HepG2 (cell line): ENCODE data around the gene VGF. TPM values are rescaled to one million over a fixed set of nuclear protein-coding genes. Genes with fewer than 3 reads are reported as not detected.

Source experiments
- ATAD3A ChIP-seq: sonication (generic); formaldehyde crosslinking; IDR thresholded peaks from 2 replicates; pipeline ENCODE4 v1.4.0; 2020; ENCODE audit warnings: missing genetic modification reagents
- GFI1 ChIP-seq: sonication (generic); formaldehyde crosslinking; IDR thresholded peaks from 2 replicates; pipeline ENCODE4 v1.5.0; 2020; ENCODE audit warnings: missing genetic modification reagents, mild to moderate bottlenecking, borderline replicate concordance
- KDM2A ChIP-seq: sonication (generic); formaldehyde crosslinking; IDR thresholded peaks from 2 replicates; pipeline ENCODE4 v1.4.0; 2020; ENCODE audit warnings: low read depth, missing genetic modification reagents, borderline replicate concordance
- MAX ChIP-seq: IDR thresholded peaks from 2 replicates; pipeline ENCODE4 v1.6.1; 2012; ENCODE audit warnings: inconsistent platforms
- MEIS2 ChIP-seq: sonication (generic); formaldehyde crosslinking; IDR thresholded peaks from 2 replicates; pipeline ENCODE4 v1.9.0; 2021; ENCODE audit warnings: mild to moderate bottlenecking, missing genetic modification reagents
- NFIC ChIP-seq: IDR thresholded peaks from 2 replicates; pipeline ENCODE4 v1.6.1; 2012; ENCODE audit warnings: mild to moderate bottlenecking, low read length, inconsistent platforms
- NR2F2 ChIP-seq: IDR thresholded peaks from 2 replicates; pipeline ENCODE4 v1.6.1; 2012; ENCODE audit warnings: low read depth, inconsistent platforms, borderline replicate concordance
- PLSCR1 ChIP-seq: sonication (generic); formaldehyde crosslinking; IDR thresholded peaks from 2 replicates; pipeline ENCODE4 v1.5.0; 2020; ENCODE audit warnings: missing genetic modification reagents, mild to moderate bottlenecking, borderline replicate concordance
- PRDM4 ChIP-seq: sonication (generic); formaldehyde crosslinking; IDR thresholded peaks from 2 replicates; pipeline ENCODE4 v1.9.0; 2021; ENCODE audit warnings: missing genetic modification reagents, borderline replicate concordance
- REL ChIP-seq: sonication (generic); formaldehyde crosslinking; conservative IDR thresholded peaks from 2 replicates; pipeline ENCODE4 v1.8.0; 2022; ENCODE audit warnings: mild to moderate bottlenecking, missing genetic modification reagents, moderate library complexity
- REXO4 ChIP-seq: sonication (generic); formaldehyde crosslinking; IDR thresholded peaks from 2 replicates; pipeline ENCODE4 v1.8.0; 2022; ENCODE audit warnings: missing genetic modification reagents, mild to moderate bottlenecking, borderline replicate concordance
- TFDP2 ChIP-seq: sonication (generic); formaldehyde crosslinking; IDR thresholded peaks from 2 replicates; pipeline ENCODE4 v1.4.0; 2020; ENCODE audit warnings: missing genetic modification reagents
- TSC22D2 ChIP-seq: sonication (generic); formaldehyde crosslinking; IDR thresholded peaks from 2 replicates; pipeline ENCODE4 v1.5.1; 2020; ENCODE audit warnings: missing genetic modification reagents, mild to moderate bottlenecking, borderline replicate concordance
- ZFP37 ChIP-seq: sonication (generic); formaldehyde crosslinking; IDR thresholded peaks from 2 replicates; pipeline ENCODE4 v1.4.0; 2020; ENCODE audit warnings: missing genetic modification reagents, borderline replicate concordance
- ZKSCAN5 ChIP-seq: sonication (generic); formaldehyde crosslinking; IDR thresholded peaks from 2 replicates; pipeline ENCODE4 v1.5.1; 2020; ENCODE audit warnings: mild to moderate bottlenecking, missing genetic modification reagents
- ZNF230 ChIP-seq: sonication (generic); formaldehyde crosslinking; IDR thresholded peaks from 2 replicates; pipeline ENCODE4 v1.4.0; 2020; ENCODE audit warnings: mild to moderate bottlenecking, missing genetic modification reagents
- ZNF253 ChIP-seq: sonication (generic); formaldehyde crosslinking; IDR thresholded peaks from 2 replicates; pipeline ENCODE4 v1.8.0; 2022; ENCODE audit warnings: mild to moderate bottlenecking, missing genetic modification reagents, borderline replicate concordance
- ZNF263 ChIP-seq: sonication (generic); formaldehyde crosslinking; IDR thresholded peaks from 2 replicates; pipeline ENCODE4 v1.4.0; 2020; ENCODE audit warnings: missing genetic modification reagents
- ZNF281 ChIP-seq: sonication (generic); formaldehyde crosslinking; IDR thresholded peaks from 2 replicates; pipeline ENCODE4 v1.4.0; 2020; ENCODE audit warnings: missing genetic modification reagents, borderline replicate concordance
- ZNF547 ChIP-seq: sonication (generic); formaldehyde crosslinking; IDR thresholded peaks from 2 replicates; pipeline ENCODE4 v1.5.1; 2020; ENCODE audit warnings: mild to moderate bottlenecking, missing genetic modification reagents
- ZNF556 ChIP-seq: sonication (generic); formaldehyde crosslinking; IDR thresholded peaks from 2 replicates; pipeline ENCODE4 v1.4.0; 2020; ENCODE audit warnings: mild to moderate bottlenecking, missing genetic modification reagents, borderline replicate concordance
- ZNF589 ChIP-seq: sonication (generic); formaldehyde crosslinking; conservative IDR thresholded peaks from 2 replicates; pipeline ENCODE4 v1.8.0; 2022; ENCODE audit warnings: mild to moderate bottlenecking, moderate library complexity, missing genetic modification reagents
- polyA plus RNA-seq, 8 experiments: library from polyadenylated mRNA; depleted of rRNA in 3 of 8; stranded (reverse) in 7 of 8; unstranded in 1 of 8; fragments of >200 nt; fragmentation: Illumina TruSeq in 4 of 8; extraction: Trizol in 4 of 8; gene quantifications; 2 replicates each; pipeline versions ENCODE4 v1.2.1 to v1.2.3, GENCODE V29; 2011 to 2016; ENCODE audit warnings: low read depth in 4 of 8, missing spikeins in 1 of 8, mixed read lengths in 1 of 8; ENCODE audit not compliant: insufficient read depth in 1 of 8
- total RNA-seq, 5 experiments: library from RNA; depleted of rRNA; stranded (reverse); fragments of >200 nt; fragmentation: Illumina TruSeq; extraction: Trizol; gene quantifications; 2 replicates each; pipeline ENCODE4 v1.2.3, GENCODE V29; 2016; ENCODE audit warnings: low read depth in 1 of 5

VGF gene
- total and polyA plus RNA-seq, 2 of the 13 experiments (the other 11 are each of a cell fraction or from before 2014, with no cell fraction given), result 0.12 to 0.46 TPM

GRCh38 chr7:101162551-101163278, 2.7 kb downstream of the VGF start (continued):
- TF ChIP-seq PRDM4 (CRISPR knock-in tag) (no peak), NR2F2 (no peak), REL (CRISPR knock-in tag) (no peak), TSC22D2 (CRISPR knock-in tag) (no peak), ZNF547 (CRISPR knock-in tag) (no peak), TFDP2 (CRISPR knock-in tag) (0 out of 2 replicates have a peak, but pooled peaks have one; percentile 27), ATAD3A (no peak), REXO4 (CRISPR knock-in tag) (no peak), ZNF281 (no peak), ZKSCAN5 (CRISPR knock-in tag) (no peak), MEIS2 (CRISPR knock-in tag) (no peak), ZFP37 (CRISPR knock-in tag) (no peak), ZNF589 (CRISPR knock-in tag) (no peak), GFI1 (CRISPR knock-in tag) (no peak), KDM2A (CRISPR knock-in tag) (peak; percentile 55; the same call in 1 of the 2 replicates), ZNF556 (no peak), ZNF263 (CRISPR knock-in tag) (peak; percentile 84), PLSCR1 (CRISPR knock-in tag) (no peak), ZNF230 (CRISPR knock-in tag) (no peak), ZNF253 (CRISPR knock-in tag) (no peak), MAX (peak; percentile 47; the same call in 1 of the 2 replicates), NFIC (no peak)
